ENCODE measurements around the gene FREM2. TPM values are rescaled to one million over a fixed set of nuclear protein-coding genes. Genes with fewer than 3 reads are reported as not detected.

FREM2 gene
- total RNA-seq, 1 donor from 2014 or later = not detected

GRCh38 chr13:38922170-38922569 lies 235.3 kb downstream of the FREM2 start:
- H3K4me3 ChIP-seq = no peak overlapping the region
- no peaks in the 10 kb centered on the region for H3K9me3 ChIP-seq (replicated peaks)
- H3K4me1 ChIP-seq = no peaks in the 10 kb centered on the region
- no peak overlapping the region for H3K27ac ChIP-seq (replicated peaks)
- H3K36me3 ChIP-seq = no peaks in the 10 kb centered on the region
- DNase-seq = no peak
- TF ChIP-seq, protein P1, sequence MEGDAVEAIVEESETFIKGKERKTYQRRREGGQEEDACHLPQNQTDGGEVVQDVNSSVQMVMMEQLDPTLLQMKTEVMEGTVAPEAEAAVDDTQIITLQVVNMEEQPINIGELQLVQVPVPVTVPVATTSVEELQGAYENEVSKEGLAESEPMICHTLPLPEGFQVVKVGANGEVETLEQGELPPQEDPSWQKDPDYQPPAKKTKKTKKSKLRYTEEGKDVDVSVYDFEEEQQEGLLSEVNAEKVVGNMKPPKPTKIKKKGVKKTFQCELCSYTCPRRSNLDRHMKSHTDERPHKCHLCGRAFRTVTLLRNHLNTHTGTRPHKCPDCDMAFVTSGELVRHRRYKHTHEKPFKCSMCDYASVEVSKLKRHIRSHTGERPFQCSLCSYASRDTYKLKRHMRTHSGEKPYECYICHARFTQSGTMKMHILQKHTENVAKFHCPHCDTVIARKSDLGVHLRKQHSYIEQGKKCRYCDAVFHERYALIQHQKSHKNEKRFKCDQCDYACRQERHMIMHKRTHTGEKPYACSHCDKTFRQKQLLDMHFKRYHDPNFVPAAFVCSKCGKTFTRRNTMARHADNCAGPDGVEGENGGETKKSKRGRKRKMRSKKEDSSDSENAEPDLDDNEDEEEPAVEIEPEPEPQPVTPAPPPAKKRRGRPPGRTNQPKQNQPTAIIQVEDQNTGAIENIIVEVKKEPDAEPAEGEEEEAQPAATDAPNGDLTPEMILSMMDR (IDR thresholded peaks at IDR 0.05; ENCODE audit: borderline replicate concordance) = no peak
- peaks cover 63% of the 10 kb centered on the region for H3K27me3 ChIP-seq (ENCODE audit: low read depth)
- intact Hi-C loops (cut with micrococcal nuclease) = no loop called here

GRCh38 chr13:38933786-38934185 lies 246.9 kb downstream of the FREM2 start:
- H3K4me3 ChIP-seq = no peak overlapping the region
- TF ChIP-seq, protein P1 (IDR thresholded peaks at IDR 0.05; ENCODE audit: borderline replicate concordance) = no peak
- no peaks in the 10 kb centered on the region for H3K4me1 ChIP-seq
- no peak for DNase-seq
- H3K9me3 ChIP-seq (replicated peaks) = no peaks in the 10 kb centered on the region
- no peak overlapping the region for H3K27ac ChIP-seq (replicated peaks)
- H3K36me3 ChIP-seq = no peaks in the 10 kb centered on the region
- intact Hi-C loops (cut with micrococcal nuclease) = no loop called here
- H3K27me3 ChIP-seq (ENCODE audit: low read depth) = peaks cover 18% of the 10 kb centered on the region

Data from left ventricle myocardium inferior (tissue), 1 donor.